ENCODE measurements around the gene ASPM. TPM values are rescaled to one million over a fixed set of nuclear protein-coding genes. Genes with fewer than 3 reads are reported as not detected.
A peak's percentile ranks its signal among the peaks of the same experiment; 100 is the strongest.

The ASPM gene
- polyA plus RNA-seq, 1 donor from 2014 or later: 0.04 TPM

DNA sequence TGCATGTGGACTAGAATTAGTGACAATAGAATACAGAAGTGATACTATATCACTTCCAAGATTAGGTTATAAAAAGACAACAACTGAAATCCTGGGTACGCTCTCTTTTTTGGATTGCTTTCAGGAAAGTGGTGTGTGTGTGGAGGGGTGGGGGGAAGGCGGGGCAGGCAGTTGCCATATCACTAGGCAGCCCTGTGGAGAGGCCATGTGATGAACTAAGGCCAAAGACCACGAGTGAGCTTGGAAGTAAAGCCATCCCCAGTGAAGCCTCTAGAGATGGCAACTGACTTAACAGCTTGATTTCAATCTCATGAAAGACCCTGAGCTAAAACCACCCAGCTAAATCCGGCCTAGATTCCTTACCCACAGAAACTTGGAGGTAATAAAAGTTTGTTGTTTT is 6.2 kb upstream of the ASPM start:
- Mint-ChIP-seq H3K4me1 (peaks cover 0 to 2% (median 0%) of the 10 kb centered on the region in 3 donors), H3K27me3 (no peaks in the 10 kb centered on the region), H3K36me3 (peaks cover 1% of the 10 kb centered on the region), H3K4me3 (no peak overlapping the region), H3K9me3 (no peaks in the 10 kb centered on the region), H3K27ac (no peak overlapping the region)

DNA sequence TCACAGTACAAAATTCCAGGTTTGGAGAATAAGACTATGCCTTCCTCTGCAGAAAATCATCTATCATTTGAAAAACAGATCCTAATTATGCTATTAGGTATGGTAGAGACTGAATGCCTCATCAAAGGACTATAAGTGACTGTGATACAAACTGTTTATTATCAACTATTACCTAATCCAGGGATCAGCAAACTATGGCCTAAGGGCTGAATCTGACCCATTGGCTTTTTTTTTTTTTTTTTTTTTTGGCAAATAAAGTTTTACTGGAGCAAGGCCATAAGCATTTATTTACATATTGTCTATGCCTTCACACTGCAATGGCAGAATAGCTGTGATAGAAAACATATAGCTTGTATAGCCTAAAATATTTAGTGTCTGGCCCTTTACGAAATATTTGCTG is 4.7 kb upstream of the ASPM start:
- H3K27me3 Mint-ChIP-seq: no peaks in the 10 kb centered on the region
- H3K4me1 Mint-ChIP-seq: peaks cover 6 to 8% (median 7%) of the 10 kb centered on the region in 3 donors
- no peak overlapping the region for H3K27ac Mint-ChIP-seq
- no peak overlapping the region for H3K4me3 Mint-ChIP-seq
- peaks cover 1% of the 10 kb centered on the region for H3K36me3 Mint-ChIP-seq
- H3K9me3 Mint-ChIP-seq: no peaks in the 10 kb centered on the region

DNA sequence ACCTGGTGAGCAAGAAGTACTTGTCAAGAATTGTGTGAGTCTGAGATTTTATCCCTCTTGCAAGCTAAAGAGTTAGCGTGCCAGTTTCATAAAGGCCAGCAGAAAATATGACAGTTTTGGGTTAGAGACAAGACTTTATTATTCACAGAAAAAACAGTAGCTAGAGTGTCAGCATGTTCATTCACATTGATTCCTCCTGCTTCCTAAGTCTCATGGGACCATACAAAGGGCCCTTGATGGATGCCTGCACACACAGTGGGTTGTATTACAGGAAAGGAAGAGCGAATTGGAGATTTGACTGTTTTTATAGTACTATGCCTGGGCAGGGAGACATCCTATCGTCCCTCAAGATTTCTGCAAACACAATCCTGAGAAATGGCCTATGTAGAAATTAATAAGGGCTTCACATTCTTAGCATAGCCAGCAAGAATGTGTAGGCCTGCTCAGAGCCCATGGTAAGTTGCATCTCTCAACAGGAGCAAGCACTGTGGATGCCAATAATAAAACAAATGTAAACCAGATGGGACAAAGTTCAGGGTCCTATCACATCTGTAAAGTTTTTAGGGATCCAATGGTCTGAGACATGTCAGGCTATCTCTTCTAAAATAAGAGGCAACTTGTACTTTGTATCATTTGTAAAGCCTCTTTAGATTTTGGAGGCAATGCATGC is 4.0 kb upstream of the ASPM start:
- H3K4me1 Mint-ChIP-seq: peaks cover 6 to 8% (median 8%) of the 10 kb centered on the region in 3 donors
- no peak overlapping the region for H3K27ac Mint-ChIP-seq

DNA sequence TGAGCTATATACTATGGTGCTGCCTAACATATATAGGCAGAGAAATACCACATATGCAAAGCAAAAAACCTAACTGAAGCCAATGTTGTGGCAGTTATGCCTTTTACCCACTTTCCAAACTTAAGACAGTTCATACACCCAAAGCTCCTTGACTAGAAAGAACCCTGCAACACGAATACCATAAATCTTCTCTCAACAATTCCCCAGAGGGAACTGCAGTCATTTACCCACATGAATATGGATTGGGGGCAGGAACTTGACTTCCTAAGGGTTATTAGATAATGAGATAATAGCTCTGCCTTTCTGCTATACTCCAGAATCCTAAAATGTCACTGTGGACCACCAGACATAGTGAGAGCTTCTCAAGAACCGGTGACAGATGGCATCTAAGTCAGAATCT is 2.9 kb upstream of the ASPM start:
- Mint-ChIP-seq H3K4me1 (peaks cover 9 to 14% (median 10%) of the 10 kb centered on the region in 3 donors), H3K9me3 (no peaks in the 10 kb centered on the region), H3K4me3 (peak overlapping the region in 1 of 4 donors; percentile 76), H3K36me3 (peaks cover 1% of the 10 kb centered on the region), H3K27ac (no peak overlapping the region), H3K27me3 (no peaks in the 10 kb centered on the region)

More for the DNA sequence above, 4.0 kb upstream of the ASPM start:
- Mint-ChIP-seq H3K36me3 (peaks cover 1% of the 10 kb centered on the region), H3K4me3 (no peak overlapping the region), H3K9me3 (no peaks in the 10 kb centered on the region), H3K27me3 (no peaks in the 10 kb centered on the region)

DNA sequence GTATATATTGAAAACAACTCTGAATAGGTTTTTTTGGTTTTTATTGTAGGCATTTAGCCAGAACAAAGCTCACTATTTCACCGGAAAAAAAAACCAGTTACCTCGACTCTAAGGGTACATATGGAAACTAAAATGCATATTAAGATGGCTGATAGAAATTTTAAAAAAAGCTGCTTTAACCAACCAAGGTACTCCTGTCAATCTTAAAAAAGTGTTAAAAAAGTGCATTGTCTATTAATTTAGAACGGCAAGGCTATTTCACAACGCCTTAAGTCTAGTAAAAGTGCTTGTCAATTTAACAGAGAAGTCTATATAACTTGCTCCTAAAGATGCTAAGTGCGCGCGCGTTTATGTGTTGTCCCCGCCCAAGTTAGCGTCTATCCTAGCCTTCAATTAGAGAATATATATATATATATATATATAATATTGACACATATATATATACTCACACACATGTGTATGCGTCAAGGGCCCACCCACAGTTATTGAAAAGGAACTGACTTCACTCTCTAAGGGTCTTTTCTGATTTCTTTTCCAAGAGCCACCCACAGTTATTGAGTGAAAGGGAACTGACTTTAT is 934 bp downstream of the ASPM start:
- peak overlapping the region; percentile 91 to 98 (median 94) for H3K4me3 Mint-ChIP-seq

DNA sequence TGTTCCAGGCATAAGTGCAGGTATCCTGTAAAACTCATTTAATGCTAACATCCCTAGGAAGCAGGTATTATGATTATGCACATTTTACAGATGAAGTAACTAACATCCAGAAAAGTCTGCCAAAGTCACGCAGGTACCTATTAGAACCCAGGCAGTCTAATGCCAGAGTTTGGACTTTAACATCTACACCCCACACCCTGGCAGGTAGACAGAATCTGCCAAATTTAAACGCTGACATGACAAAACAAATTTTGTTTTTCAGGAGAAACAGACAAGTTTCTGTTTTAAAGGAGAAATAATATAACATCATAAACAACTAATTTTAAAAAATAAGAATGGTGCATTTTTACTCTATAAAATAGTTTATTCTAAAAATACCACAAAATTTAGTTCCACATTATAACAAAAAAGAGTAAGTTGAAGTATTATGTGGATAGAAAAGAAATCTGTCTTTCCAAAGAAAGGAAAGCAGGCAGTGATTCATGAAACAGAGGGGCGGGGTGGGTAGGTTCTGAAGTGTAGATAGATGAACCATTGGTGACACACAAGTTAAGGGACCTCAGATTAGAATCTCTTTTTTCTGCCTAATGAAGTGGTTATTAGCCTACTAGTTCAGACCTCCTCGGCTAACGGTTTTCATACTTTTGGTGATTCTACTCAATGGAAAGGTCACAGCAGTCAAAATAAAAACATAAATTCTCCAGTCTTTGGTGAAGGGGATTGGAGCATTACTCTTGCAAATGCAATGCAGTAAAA is 1.7 kb downstream of the ASPM start:
- Mint-ChIP-seq H3K27me3 (no peaks in the 10 kb centered on the region), H3K36me3 (no peaks in the 10 kb centered on the region), H3K4me1 (peaks cover 12 to 20% (median 19%) of the 10 kb centered on the region in 3 donors), H3K9me3 (no peaks in the 10 kb centered on the region), H3K4me3 (peak overlapping the region; percentile 63 to 91 (median 70)), H3K27ac (peak overlapping the region in 2 of 3 donors; percentile 15 to 55)

More for the DNA sequence above, 934 bp downstream of the ASPM start:
- no peaks in the 10 kb centered on the region for H3K36me3 Mint-ChIP-seq
- H3K9me3 Mint-ChIP-seq: no peaks in the 10 kb centered on the region
- peaks cover 10 to 19% (median 18%) of the 10 kb centered on the region in 3 donors for H3K4me1 Mint-ChIP-seq
- no peaks in the 10 kb centered on the region for H3K27me3 Mint-ChIP-seq
- H3K27ac Mint-ChIP-seq: peak overlapping the region in 1 of 3 donors; percentile 15

DNA sequence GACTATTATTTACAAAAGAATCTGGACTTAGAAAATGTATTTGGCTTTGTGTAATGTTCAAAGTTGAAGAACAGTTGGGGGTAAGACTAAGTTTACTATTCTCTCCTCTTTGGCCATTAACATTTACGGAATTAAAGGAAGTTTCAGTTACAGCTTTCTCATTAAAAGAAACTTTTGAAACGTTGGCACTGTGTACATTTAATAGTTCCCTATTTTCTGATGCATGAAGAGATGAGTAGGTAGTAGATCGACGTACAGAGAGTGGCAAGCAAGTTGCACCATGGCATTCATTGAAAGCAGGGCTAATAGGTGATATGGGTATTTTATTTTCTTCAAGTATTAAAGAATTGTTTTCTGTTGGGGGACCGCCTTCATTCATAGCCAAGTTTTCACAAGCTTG is 3.2 kb downstream of the ASPM start:
- H3K4me3 Mint-ChIP-seq: peak overlapping the region in 3 of 4 donors; percentile 10 to 58 (median 18)
- H3K27ac Mint-ChIP-seq: peak overlapping the region in 2 of 3 donors; percentile 3 to 39
- H3K9me3 Mint-ChIP-seq: no peaks in the 10 kb centered on the region
- no peaks in the 10 kb centered on the region for H3K36me3 Mint-ChIP-seq
- H3K27me3 Mint-ChIP-seq: no peaks in the 10 kb centered on the region
- H3K4me1 Mint-ChIP-seq: peaks cover 12 to 24% (median 22%) of the 10 kb centered on the region in 3 donors

DNA sequence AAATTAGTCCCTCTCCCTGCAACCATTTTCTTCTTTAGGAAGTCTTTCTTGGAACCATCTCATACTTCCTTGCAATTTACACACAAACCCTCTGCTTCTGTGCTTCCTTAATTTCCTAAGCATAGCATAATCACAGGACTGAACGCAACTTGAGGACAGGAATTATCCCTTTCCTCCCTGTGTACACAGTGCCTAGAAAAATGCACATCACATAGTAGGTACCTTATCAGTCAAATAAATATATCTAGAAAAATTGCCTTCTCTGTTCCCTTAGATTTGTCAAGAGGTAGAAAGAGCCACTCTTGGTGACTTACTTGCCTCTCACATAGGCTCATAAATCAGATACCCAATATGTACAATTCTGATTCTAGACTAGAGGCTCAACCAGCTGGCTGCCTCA is 4.9 kb downstream of the ASPM start:
- Mint-ChIP-seq H3K27me3 (no peaks in the 10 kb centered on the region), H3K36me3 (no peaks in the 10 kb centered on the region), H3K27ac (no peak overlapping the region), H3K4me1 (peaks cover 7 to 20% (median 18%) of the 10 kb centered on the region in 3 donors), H3K9me3 (no peaks in the 10 kb centered on the region), H3K4me3 (peak overlapping the region in 1 of 4 donors; percentile 56)

DNA sequence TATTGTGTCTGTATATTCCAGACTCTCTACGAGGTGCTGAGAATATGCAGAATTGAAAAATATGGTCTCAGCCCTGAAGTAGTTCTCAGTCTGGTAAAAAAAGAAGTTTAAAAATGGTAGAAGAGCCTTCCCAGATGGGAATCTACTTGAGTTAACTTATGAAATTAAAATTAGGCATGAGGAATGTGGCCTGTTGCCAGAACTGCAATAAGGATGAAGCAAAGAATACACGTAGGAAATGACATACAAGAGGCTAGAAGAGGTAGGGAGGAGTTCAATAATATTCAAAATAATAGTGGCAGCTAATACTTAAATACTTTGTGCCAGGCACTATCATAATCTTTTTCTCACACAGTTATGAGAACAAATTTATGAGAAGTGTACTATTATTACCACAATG is 6.3 kb downstream of the ASPM start:
- Mint-ChIP-seq H3K9me3 (no peaks in the 10 kb centered on the region), H3K4me3 (peak overlapping the region in 1 of 4 donors; percentile 53)

DNA sequence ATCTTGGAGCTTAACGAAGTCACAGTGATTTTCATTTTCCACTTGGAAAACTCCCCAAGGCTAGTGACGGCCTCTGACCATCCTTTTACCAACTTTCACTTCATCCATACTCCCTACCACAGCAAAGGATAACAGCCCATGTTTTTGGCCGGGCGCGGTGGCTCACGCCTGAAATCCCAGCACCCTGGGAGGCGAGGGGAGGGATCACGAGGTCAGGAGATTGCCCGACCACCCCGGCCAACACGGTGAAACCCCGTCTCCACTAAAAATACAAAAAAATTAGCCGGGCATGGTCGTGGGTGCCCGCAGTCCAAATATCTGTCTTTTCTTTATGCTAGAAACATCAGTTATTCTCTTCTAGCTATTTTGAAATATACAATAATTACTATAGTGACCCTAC is 7.3 kb downstream of the ASPM start:
- Mint-ChIP-seq H3K9me3 (no peaks in the 10 kb centered on the region), H3K36me3 (no peaks in the 10 kb centered on the region), H3K27me3 (no peaks in the 10 kb centered on the region), H3K4me3 (no peak overlapping the region), H3K27ac (no peak overlapping the region), H3K4me1 (peaks cover 1 to 13% (median 10%) of the 10 kb centered on the region in 3 donors)

More for the DNA sequence above, 6.3 kb downstream of the ASPM start:
- Mint-ChIP-seq H3K36me3 (no peaks in the 10 kb centered on the region), H3K27me3 (no peaks in the 10 kb centered on the region), H3K4me1 (peaks cover 5 to 15% (median 13%) of the 10 kb centered on the region in 3 donors), H3K27ac (no peak overlapping the region)

DNA sequence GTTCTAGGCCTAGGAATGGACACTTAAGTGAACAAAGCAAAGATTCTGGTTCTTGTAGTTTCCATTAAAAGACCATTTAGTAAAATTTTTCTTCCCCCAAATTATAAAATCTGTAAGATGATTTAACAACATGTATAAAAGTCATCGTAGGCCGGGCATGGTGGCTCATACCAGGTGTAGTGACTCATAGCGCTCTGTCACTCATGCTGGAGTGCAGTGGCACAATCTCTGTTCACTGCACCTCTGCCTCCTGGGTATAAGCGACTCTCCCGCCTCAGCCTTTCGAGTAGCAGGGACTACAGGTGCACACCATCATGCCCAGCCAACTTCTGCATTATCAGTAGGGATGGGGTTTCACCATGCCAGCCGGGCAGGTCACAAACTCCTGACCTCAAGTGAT is 9.1 kb downstream of the ASPM start:
- no peak overlapping the region for H3K27ac Mint-ChIP-seq
- H3K36me3 Mint-ChIP-seq: no peaks in the 10 kb centered on the region
- H3K4me3 Mint-ChIP-seq: no peak overlapping the region
- no peaks in the 10 kb centered on the region for H3K27me3 Mint-ChIP-seq
- peaks cover 1 to 7% (median 5%) of the 10 kb centered on the region in 3 donors for H3K4me1 Mint-ChIP-seq
- H3K9me3 Mint-ChIP-seq: no peaks in the 10 kb centered on the region

DNA sequence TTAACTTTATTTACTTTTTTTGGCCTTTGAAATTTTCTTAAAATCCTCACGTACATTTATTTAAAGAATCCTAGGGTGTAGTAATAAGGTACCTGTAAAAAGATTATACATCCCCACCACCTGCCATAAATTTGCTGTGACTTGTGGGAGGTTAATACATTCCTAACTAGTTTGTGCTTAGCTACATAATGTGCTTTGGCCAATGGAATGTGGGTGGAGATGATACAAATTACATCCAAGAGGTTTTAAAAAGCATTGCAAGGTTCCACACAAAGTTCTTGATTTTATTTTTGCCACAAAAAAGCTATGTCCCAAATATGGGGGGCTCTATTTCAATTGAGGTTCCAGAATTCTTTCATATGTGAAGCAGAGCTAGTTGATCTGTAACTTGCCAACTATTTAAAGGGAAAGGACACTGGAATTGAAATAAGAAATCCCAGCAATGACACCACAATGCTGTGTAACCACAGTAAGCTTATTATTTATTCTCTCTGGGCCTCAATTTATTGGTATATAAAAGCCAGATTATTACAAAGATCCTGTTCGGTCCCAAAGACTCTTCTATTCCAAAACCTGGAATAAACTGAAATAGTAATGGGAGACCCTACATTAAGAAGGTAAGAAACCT is 15.7 kb downstream of the ASPM start:
- Mint-ChIP-seq H3K4me1 (no peaks in the 10 kb centered on the region), H3K4me3 (no peak overlapping the region), H3K27me3 (no peaks in the 10 kb centered on the region), H3K36me3 (peaks cover 2% of the 10 kb centered on the region), H3K9me3 (no peaks in the 10 kb centered on the region), H3K27ac (no peak overlapping the region)

DNA sequence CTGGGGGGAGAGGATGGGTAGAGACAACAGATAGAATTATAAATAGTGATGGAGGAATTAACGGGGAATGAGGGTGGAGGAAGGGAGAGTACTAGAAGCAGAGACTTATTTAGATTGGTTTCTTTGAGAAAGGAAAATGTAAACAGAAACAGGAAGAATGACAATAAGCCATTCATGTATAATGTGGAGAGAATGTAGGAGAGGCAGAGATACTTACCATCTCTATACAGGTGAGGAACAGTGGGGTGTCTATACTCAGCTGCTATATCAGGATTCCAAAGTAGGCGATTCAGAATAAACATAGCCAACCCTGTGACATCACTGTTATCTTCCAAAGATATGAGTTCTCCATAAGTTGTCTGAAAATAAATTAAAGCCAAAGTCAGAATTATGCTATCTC is 16.8 kb downstream of the ASPM start:
- Mint-ChIP-seq H3K9me3 (no peaks in the 10 kb centered on the region), H3K4me1 (no peaks in the 10 kb centered on the region), H3K27me3 (no peaks in the 10 kb centered on the region), H3K4me3 (no peak overlapping the region), H3K36me3 (peaks cover 2% of the 10 kb centered on the region), H3K27ac (peak overlapping the region in 1 of 3 donors; percentile 10)

DNA sequence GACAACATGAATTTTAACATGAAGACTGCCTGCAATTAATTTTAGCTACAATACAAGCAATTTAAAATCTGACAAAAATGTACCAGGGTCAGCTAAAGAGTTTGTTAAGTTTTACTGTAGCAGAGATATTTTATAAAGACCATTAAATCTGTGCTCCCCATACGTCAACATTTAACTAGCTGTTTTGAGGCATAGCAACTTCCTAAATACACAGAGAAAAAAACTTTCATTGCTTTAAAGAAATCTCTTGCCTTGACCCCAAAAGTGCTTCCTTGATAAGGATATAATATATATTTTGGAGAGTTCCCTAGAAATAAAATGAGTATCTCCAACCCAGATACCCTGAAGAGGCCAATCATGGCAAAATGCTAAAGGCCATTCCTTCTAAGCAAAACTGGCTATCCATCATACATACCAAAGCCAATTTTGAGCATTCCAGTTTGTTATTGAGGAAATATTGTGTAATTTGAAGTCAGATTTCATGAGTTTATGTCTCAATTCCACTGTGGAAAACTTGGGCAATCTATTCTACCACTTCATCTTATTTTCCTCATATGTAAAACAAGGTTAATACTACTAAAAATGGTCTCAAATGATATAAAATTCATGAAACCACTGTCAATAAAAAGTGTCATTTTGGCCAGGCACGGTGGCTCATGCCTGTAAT is 19.1 kb downstream of the ASPM start:
- H3K27me3 Mint-ChIP-seq: no peaks in the 10 kb centered on the region
- no peak overlapping the region for H3K4me3 Mint-ChIP-seq
- no peaks in the 10 kb centered on the region for H3K4me1 Mint-ChIP-seq
- peaks cover 2% of the 10 kb centered on the region for H3K36me3 Mint-ChIP-seq
- no peaks in the 10 kb centered on the region for H3K9me3 Mint-ChIP-seq
- no peak overlapping the region for H3K27ac Mint-ChIP-seq
